ENCODE results near the gene LRRC37B. TPM values are rescaled to one million over a fixed set of nuclear protein-coding genes. Genes with fewer than 3 reads are reported as not detected.

Gene LRRC37B
- total RNA-seq (2021) (18.7 to 20.7 TPM (median 20.6 TPM) in 3 replicates), Bru-seq, nascent RNA (percentile 74 among the genes with signal in this experiment)
- long read RNA-seq, experiment 1, partial matches to known transcripts = 4 of 43 reads
- long read RNA-seq, experiment 1, other reads (novel, unspliced or antisense) = 31 of 43 reads
- long read RNA-seq, experiment 2, partial matches to known transcripts = 3 of 8 reads
- long read RNA-seq, experiment 2, other reads (novel, unspliced or antisense) = 4 of 8 reads
- long read RNA-seq, experiment 3 = 0 reads

DNA sequence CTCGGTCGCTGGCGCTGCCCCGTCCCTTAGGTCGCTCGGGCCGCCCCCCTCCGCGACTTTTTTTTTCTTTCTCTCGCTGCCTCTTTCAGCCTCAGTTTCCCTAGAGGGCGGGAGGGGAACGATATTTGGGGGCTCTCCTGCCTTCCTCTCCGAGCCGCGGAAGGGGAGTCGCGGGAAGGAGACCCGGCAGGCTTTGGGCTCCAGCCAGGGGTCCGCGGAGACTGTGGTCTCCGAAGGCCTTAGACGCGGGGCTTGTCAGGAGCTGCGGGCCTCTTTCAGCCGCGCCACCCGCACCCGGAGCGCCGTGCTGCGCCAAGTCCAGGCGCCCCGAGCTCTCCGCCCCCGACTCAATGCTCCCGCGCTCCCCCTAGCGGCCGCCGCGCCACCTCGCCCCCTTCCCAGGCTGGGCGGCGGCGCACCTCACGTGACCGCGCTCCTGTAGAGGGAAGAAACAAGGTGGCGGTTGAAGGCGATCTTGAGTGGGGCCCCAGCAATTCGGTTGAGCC, at the start of gene LRRC37B:
Gene LRRC37B (plus strand): TSS at position 427 of the 506 bp plus-strand sequence. CDS start 14,010 bp downstream, outside the sequence.
- POLR2A ChIA-PET = no interaction called here
- ATAC-seq (peak; percentile 92), DNase-seq (ENCODE audit: low spot score) (peak; percentile 90)
- Mint-ChIP-seq H3K27me3 (ENCODE audit: low read depth) (peaks cover 19% of the 10 kb centered on the region), H3K36me3 (no peaks in the 10 kb centered on the region; the same call in 1 of the 2 replicates), H3K27ac (peak within 1 kb of the TSS; percentile 6; the same call in 1 of the 2 replicates), H3K9me3 (no peaks in the 10 kb centered on the region), H3K4me3 (peak within 1 kb of the TSS; percentile 79), H3K4me1 (peaks cover 22% of the 10 kb centered on the region)
- CTCF ChIA-PET = interaction anchor here (0.6 to 3.8 kb wide), 30 partner anchors 9 to 437 kb away, joined by 3 to 76 read pairs (median 5); partner anchors contain the start of genes COPRS, PSMD11, RHOT1 and SUZ12
- no peak for TF ChIP-seq ZNF138 (CRISPR knock-in tag; conservative IDR thresholded peaks at IDR 0.05)
- TF ChIP-seq, protein P1, sequence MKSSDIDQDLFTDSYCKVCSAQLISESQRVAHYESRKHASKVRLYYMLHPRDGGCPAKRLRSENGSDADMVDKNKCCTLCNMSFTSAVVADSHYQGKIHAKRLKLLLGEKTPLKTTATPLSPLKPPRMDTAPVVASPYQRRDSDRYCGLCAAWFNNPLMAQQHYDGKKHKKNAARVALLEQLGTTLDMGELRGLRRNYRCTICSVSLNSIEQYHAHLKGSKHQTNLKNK (CRISPR knock-in tag; IDR thresholded peaks at IDR 0.05) = no peak
- TF ChIP-seq SOX15 (CRISPR knock-in tag; IDR thresholded peaks at IDR 0.05) = no peak
- TF ChIP-seq, protein P2, sequence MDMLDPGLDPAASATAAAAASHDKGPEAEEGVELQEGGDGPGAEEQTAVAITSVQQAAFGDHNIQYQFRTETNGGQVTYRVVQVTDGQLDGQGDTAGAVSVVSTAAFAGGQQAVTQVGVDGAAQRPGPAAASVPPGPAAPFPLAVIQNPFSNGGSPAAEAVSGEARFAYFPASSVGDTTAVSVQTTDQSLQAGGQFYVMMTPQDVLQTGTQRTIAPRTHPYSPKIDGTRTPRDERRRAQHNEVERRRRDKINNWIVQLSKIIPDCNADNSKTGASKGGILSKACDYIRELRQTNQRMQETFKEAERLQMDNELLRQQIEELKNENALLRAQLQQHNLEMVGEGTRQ (CRISPR knock-in tag; IDR thresholded peaks at IDR 0.05) = peak; percentile 97
- TF ChIP-seq, protein P3, sequence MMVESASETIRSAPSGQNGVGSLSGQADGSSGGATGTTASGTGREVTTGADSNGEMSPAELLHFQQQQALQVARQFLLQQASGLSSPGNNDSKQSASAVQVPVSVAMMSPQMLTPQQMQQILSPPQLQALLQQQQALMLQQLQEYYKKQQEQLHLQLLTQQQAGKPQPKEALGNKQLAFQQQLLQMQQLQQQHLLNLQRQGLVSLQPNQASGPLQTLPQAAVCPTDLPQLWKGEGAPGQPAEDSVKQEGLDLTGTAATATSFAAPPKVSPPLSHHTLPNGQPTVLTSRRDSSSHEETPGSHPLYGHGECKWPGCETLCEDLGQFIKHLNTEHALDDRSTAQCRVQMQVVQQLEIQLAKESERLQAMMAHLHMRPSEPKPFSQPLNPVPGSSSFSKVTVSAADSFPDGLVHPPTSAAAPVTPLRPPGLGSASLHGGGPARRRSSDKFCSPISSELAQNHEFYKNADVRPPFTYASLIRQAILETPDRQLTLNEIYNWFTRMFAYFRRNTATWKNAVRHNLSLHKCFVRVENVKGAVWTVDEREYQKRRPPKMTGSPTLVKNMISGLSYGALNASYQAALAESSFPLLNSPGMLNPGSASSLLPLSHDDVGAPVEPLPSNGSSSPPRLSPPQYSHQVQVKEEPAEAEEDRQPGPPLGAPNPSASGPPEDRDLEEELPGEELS (CRISPR knock-in tag; IDR thresholded peaks at IDR 0.05) = no peak
- TF ChIP-seq, protein P4, sequence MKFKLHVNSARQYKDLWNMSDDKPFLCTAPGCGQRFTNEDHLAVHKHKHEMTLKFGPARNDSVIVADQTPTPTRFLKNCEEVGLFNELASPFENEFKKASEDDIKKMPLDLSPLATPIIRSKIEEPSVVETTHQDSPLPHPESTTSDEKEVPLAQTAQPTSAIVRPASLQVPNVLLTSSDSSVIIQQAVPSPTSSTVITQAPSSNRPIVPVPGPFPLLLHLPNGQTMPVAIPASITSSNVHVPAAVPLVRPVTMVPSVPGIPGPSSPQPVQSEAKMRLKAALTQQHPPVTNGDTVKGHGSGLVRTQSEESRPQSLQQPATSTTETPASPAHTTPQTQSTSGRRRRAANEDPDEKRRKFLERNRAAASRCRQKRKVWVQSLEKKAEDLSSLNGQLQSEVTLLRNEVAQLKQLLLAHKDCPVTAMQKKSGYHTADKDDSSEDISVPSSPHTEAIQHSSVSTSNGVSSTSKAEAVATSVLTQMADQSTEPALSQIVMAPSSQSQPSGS (CRISPR knock-in tag; IDR thresholded peaks at IDR 0.05; ENCODE audit: borderline replicate concordance, low read depth) = no peak
- TF ChIP-seq, protein P5, sequence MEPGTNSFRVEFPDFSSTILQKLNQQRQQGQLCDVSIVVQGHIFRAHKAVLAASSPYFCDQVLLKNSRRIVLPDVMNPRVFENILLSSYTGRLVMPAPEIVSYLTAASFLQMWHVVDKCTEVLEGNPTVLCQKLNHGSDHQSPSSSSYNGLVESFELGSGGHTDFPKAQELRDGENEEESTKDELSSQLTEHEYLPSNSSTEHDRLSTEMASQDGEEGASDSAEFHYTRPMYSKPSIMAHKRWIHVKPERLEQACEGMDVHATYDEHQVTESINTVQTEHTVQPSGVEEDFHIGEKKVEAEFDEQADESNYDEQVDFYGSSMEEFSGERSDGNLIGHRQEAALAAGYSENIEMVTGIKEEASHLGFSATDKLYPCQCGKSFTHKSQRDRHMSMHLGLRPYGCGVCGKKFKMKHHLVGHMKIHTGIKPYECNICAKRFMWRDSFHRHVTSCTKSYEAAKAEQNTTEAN (CRISPR knock-in tag; IDR thresholded peaks at IDR 0.05) = no peak
- TF ChIP-seq, protein P6, sequence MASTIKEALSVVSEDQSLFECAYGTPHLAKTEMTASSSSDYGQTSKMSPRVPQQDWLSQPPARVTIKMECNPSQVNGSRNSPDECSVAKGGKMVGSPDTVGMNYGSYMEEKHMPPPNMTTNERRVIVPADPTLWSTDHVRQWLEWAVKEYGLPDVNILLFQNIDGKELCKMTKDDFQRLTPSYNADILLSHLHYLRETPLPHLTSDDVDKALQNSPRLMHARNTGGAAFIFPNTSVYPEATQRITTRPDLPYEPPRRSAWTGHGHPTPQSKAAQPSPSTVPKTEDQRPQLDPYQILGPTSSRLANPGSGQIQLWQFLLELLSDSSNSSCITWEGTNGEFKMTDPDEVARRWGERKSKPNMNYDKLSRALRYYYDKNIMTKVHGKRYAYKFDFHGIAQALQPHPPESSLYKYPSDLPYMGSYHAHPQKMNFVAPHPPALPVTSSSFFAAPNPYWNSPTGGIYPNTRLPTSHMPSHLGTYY (CRISPR knock-in tag; IDR thresholded peaks at IDR 0.05) = no peak
- no peak for TF ChIP-seq IRF2 (CRISPR knock-in tag; IDR thresholded peaks at IDR 0.05; ENCODE audit: borderline replicate concordance, low read depth)
- TF ChIP-seq, protein P7, sequence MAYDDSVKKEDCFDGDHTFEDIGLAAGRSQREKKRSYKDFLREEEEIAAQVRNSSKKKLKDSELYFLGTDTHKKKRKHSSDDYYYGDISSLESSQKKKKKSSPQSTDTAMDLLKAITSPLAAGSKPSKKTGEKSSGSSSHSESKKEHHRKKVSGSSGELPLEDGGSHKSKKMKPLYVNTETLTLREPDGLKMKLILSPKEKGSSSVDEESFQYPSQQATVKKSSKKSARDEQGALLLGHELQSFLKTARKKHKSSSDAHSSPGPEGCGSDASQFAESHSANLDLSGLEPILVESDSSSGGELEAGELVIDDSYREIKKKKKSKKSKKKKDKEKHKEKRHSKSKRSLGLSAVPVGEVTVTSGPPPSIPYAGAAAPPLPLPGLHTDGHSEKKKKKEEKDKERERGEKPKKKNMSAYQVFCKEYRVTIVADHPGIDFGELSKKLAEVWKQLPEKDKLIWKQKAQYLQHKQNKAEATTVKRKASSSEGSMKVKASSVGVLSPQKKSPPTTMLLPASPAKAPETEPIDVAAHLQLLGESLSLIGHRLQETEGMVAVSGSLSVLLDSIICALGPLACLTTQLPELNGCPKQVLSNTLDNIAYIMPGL (CRISPR knock-in tag; IDR thresholded peaks at IDR 0.05) = peak; percentile 92
- TF ChIP-seq SP1 (CRISPR knock-in tag; conservative IDR thresholded peaks at IDR 0.05) = 0 out of 2 replicates have a peak, but pooled peaks have one; percentile 29
- TF ChIP-seq, protein P8, sequence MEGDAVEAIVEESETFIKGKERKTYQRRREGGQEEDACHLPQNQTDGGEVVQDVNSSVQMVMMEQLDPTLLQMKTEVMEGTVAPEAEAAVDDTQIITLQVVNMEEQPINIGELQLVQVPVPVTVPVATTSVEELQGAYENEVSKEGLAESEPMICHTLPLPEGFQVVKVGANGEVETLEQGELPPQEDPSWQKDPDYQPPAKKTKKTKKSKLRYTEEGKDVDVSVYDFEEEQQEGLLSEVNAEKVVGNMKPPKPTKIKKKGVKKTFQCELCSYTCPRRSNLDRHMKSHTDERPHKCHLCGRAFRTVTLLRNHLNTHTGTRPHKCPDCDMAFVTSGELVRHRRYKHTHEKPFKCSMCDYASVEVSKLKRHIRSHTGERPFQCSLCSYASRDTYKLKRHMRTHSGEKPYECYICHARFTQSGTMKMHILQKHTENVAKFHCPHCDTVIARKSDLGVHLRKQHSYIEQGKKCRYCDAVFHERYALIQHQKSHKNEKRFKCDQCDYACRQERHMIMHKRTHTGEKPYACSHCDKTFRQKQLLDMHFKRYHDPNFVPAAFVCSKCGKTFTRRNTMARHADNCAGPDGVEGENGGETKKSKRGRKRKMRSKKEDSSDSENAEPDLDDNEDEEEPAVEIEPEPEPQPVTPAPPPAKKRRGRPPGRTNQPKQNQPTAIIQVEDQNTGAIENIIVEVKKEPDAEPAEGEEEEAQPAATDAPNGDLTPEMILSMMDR (IDR thresholded peaks at IDR 0.05) = peak; percentile 95
- TF ChIP-seq FOXK1 (CRISPR knock-in tag; IDR thresholded peaks at IDR 0.05) = peak; percentile 59; the same call in 1 of the 2 replicates
- TF ChIP-seq, protein P9, sequence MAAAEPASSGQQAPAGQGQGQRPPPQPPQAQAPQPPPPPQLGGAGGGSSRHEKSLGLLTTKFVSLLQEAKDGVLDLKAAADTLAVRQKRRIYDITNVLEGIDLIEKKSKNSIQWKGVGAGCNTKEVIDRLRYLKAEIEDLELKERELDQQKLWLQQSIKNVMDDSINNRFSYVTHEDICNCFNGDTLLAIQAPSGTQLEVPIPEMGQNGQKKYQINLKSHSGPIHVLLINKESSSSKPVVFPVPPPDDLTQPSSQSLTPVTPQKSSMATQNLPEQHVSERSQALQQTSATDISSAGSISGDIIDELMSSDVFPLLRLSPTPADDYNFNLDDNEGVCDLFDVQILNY (CRISPR knock-in tag; IDR thresholded peaks at IDR 0.05) = 0 out of 2 replicates have a peak, but pooled peaks have one; percentile 54
- no peak for TF ChIP-seq TEAD4 (CRISPR knock-in tag; IDR thresholded peaks at IDR 0.05)
- no peak for TF ChIP-seq MXD4 (CRISPR knock-in tag; IDR thresholded peaks at IDR 0.05; ENCODE audit: borderline replicate concordance)
- no peak for TF ChIP-seq NFE2L1 (CRISPR knock-in tag; IDR thresholded peaks at IDR 0.05)
- TF ChIP-seq, protein P10, sequence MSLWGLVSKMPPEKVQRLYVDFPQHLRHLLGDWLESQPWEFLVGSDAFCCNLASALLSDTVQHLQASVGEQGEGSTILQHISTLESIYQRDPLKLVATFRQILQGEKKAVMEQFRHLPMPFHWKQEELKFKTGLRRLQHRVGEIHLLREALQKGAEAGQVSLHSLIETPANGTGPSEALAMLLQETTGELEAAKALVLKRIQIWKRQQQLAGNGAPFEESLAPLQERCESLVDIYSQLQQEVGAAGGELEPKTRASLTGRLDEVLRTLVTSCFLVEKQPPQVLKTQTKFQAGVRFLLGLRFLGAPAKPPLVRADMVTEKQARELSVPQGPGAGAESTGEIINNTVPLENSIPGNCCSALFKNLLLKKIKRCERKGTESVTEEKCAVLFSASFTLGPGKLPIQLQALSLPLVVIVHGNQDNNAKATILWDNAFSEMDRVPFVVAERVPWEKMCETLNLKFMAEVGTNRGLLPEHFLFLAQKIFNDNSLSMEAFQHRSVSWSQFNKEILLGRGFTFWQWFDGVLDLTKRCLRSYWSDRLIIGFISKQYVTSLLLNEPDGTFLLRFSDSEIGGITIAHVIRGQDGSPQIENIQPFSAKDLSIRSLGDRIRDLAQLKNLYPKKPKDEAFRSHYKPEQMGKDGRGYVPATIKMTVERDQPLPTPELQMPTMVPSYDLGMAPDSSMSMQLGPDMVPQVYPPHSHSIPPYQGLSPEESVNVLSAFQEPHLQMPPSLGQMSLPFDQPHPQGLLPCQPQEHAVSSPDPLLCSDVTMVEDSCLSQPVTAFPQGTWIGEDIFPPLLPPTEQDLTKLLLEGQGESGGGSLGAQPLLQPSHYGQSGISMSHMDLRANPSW (CRISPR knock-in tag; conservative IDR thresholded peaks at IDR 0.05; ENCODE audit: low read depth) = no peak
- no peak for TF ChIP-seq ELF4 (CRISPR knock-in tag; IDR thresholded peaks at IDR 0.05; ENCODE audit: low read depth)
- no peak for TF ChIP-seq EMX1 (CRISPR knock-in tag; IDR thresholded peaks at IDR 0.05)
- TF ChIP-seq ZBTB21 (CRISPR knock-in tag; IDR thresholded peaks at IDR 0.05; ENCODE audit: borderline replicate concordance) = no peak
- no peak for TF ChIP-seq PRRX2 (CRISPR knock-in tag; IDR thresholded peaks at IDR 0.05)

Measured in WTC11 (cell line).